Motor neuron (in vitro differentiated cells): ENCODE measurements around the gene ISCU. TPM values are rescaled to one million over a fixed set of nuclear protein-coding genes. Genes with fewer than 3 reads are reported as not detected.
"Not testable (repeated sequence)": the region's sequence is repeated elsewhere in the genome, so short reads cannot be mapped to it uniquely, and the experiment has no call there.

Source experiments
- ATAC-seq, 8 experiments: fragments of 200-7000 bp; cut with Tn5 transposase; replicated peaks in 6 of 8; 2 replicates each; pipeline ENCODE4 v1.8.0; 2021; ENCODE audit warnings: mild to moderate bottlenecking in 8 of 8, moderate library complexity in 8 of 8
- H3K27ac ChIP-seq, 2 donors: fragments of 250-450 bp; sonication (Bioruptor Pico); 2 replicates each; pipeline ENCODE4 v1.9.0; 2021; ENCODE audit warnings: antibody characterized with exemption in 2 of 2, mild to moderate bottlenecking in 2 of 2, moderate library complexity in 1 of 2
- H3K4me1 ChIP-seq, 2 donors: fragments of 250-450 bp; sonication (Bioruptor Pico); replicated peaks in 1 of 2; 2 replicates each; pipeline ENCODE4 v1.6.1; 2021; ENCODE audit warnings: antibody characterized with exemption in 2 of 2, mild to moderate bottlenecking in 2 of 2, moderate library complexity in 1 of 2
- H3K4me3 ChIP-seq, 5 donors: fragments of 250-450 bp; sonication (Bioruptor Pico); 2 replicates each; pipeline ENCODE4 v1.9.0; 2021; ENCODE audit warnings: antibody characterized with exemption in 5 of 5, mild to moderate bottlenecking in 5 of 5, moderate library complexity in 4 of 5
- WGBS, 10 experiments: fragments of 450-650 bp; shearing (Covaris generic); methylation state at CpG; one replicate each; pipeline ENCODE4 v1.0.0; 2022; 5-methylcytosine and 5-hydroxymethylcytosine counted together
- in situ Hi-C, 9 experiments: fragments of 400-800 bp; cut with MboI; loops; one replicate each; pipeline ENCODE4 v1.15.0; 2021; ENCODE audit warnings: low sequenced_read_pairs in 9 of 9, low pct_unique_long_range_greater_than_20kb in 2 of 9; ENCODE audit not compliant: unreplicated experiment in 9 of 9
- total RNA-seq, 8 experiments: library from RNA; unstranded; fragments of 300-600 nt; gene quantifications; 2 replicates each; pipeline versions ENCODE4 v1.2.3 to v1.2.4, GENCODE V29; 2022

The ISCU gene
- total RNA-seq, 8 experiments from 2014 or later: 74.4 to 244 (median 90.2) TPM

DNA sequence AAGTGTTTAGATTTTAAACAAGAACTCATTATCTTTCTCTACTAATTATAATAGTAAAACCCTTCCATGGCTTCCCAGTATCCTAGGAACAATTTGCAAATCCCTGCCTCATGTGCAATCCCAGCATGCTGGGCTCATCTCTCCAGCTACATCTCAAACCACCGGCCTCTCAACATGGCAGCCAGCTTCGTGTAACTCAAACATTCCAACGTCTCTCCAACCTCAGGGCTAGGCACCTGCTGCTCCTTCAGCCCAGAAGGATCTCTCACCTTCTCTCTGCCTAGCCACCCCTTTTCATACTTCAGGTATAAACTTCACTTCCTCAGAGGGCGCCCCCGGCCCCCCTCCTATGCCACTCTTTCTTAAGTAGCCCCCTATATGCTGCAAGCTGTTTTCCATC lies 8.6 kb upstream of the ISCU start:
- in situ Hi-C loops: no loop called here
- Histone ChIP-seq H3K4me3 (no peak overlapping the region), H3K27ac (no peak overlapping the region), H3K4me1 (peaks cover 0 to 3% of the 10 kb centered on the region in 2 donors)
- WGBS, 10 experiments: 80 to 100% (median 100%) methylated on average over 1 to 2 of the region's 5 CpGs; no CpG with 5 or more reads in 5 of the 10 experiments
- ATAC-seq: no peak

DNA sequence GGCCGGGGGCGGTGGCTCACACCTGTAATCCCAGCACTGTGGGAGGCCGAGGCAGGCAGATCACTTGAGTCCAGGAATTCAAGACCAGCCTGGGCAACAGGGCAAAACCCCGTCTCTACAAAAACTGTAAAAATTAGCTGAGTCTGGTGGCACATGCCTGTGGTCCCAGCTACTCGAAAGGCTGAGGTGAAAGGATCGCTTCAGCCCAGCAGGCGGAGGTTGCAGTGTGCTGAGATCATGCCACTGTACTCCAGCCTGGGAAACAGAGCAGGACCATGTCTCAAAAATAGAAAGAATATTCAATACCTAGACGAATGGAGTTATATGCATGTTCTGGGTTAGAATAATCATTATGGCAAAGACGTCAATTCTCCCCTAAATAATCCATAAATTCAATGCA lies 7.0 kb upstream of the ISCU start:
- WGBS, 10 experiments: 11 to 98% (median 91%) methylated on average over 3 to 9 of the region's 9 CpGs
- peaks cover 7 to 12% of the 10 kb centered on the region in 2 donors for H3K4me1 ChIP-seq
- in situ Hi-C loops, H3K27ac ChIP-seq, H3K4me3 ChIP-seq: not testable (repeated sequence)
- peak in 1 of 8 experiments; percentile 55 for ATAC-seq

DNA sequence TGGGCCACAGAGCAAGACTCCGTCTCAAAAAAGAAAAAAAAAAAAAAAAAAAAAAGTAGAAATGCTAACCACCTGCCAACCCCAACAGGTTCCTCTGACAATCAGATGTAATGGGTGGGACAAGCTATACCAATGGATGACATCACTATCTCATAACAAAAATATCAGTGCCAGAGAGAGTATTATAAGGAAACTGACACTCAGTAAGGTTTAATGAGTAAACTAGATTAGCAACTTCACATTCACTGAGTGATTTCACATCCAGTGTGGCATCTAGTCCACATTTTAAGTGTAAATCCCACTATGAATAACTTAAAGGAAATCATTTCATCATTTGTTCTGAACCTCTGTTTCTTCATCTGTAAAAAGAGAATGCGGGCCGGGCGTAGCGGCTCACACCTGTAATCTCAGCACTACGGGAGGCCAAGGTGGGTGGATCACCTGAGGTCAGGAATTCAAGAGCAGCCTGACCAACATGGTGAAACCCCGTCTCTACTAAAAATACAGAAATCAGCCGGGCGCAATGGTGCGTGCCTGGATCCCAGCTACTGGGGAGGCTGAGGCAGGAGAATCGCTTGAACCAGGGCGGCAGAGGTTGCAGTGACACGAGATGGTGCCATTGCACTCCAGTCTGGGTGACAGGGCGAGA lies 3.3 kb upstream of the ISCU start:
- Histone ChIP-seq H3K4me1 (peaks cover 9 to 14% of the 10 kb centered on the region in 2 donors), H3K27ac (no peak overlapping the region), H3K4me3 (peak overlapping the region in 1 of 5 donors; percentile 96)
- in situ Hi-C loops: no loop called here
- WGBS, 10 experiments: 77 to 100% (median 92%) methylated on average over 1 to 5 of the region's 14 CpGs; no CpG with 5 or more reads in 3 of the 10 experiments
- no peak for ATAC-seq

DNA sequence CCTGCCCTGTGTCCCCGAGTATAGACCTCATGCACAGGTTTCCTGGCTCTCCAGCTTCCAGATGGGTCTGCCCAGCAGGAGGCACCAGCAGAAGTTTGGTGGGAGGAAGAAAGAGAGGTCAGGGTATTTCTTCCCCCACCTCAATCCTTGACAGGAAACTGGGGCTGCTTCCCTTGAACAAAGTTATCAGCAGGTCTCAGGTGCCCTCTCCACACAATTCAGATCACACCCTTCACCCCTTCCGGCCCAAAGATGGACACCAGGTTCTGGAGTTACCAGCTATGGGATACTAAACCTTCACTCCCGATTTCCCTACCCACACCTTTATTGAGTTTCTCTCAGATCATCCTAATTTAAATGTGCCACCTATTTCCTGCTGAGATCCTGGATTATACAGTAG lies 2.6 kb upstream of the ISCU start:
- no peak for ATAC-seq
- Histone ChIP-seq H3K4me3 (peak overlapping the region; percentile 86 to 96 (median 88)), H3K27ac (no peak overlapping the region), H3K4me1 (peaks cover 9 to 12% of the 10 kb centered on the region in 2 donors)
- in situ Hi-C loops: loop anchor here in 2 of 9 experiments (5.0 to 10.0 kb wide), 2 partner anchors 55 to 58 kb away; no protein-coding TSS in a partner anchor
- 20 to 100% (median 45%) methylated on average over 1 to 3 of the region's 3 CpGs; no CpG with 5 or more reads in 2 of the 10 experiments for WGBS, 10 experiments

DNA sequence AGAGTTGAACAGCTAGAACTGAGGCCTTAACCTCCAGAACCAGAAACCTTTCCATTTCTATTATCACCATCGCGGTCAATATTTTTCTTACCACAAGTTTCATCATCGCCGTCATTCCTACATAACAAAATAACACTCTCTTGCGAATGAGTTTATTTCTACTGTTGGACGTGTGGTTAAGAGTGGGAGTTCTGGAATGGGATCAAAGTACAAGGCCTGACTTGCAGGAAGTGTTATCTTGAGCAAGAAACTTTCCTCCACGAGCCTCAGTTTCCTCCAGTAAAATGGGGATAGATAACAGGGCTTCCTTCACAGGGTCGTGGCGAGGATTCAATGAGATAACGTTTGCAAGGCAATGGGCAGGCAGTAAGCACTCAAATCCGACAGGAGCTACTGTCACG lies 2.1 kb upstream of the ISCU start:
- WGBS, 10 experiments: 0 to 9% (median 0%) methylated on average over 1 to 12 of the region's 12 CpGs; no CpG with 5 or more reads in 1 of the 10 experiments
- peaks cover 9 to 10% of the 10 kb centered on the region in 2 donors for H3K4me1 ChIP-seq
- H3K4me3 ChIP-seq: peak overlapping the region; percentile 86 to 96 (median 88)
- in situ Hi-C loops: loop anchor here in 2 of 9 experiments (5.0 to 10.0 kb wide), 2 partner anchors 54 to 57 kb away; no protein-coding TSS in a partner anchor
- no peak for ATAC-seq
- H3K27ac ChIP-seq: peak overlapping the region; percentile 91 to 98

DNA sequence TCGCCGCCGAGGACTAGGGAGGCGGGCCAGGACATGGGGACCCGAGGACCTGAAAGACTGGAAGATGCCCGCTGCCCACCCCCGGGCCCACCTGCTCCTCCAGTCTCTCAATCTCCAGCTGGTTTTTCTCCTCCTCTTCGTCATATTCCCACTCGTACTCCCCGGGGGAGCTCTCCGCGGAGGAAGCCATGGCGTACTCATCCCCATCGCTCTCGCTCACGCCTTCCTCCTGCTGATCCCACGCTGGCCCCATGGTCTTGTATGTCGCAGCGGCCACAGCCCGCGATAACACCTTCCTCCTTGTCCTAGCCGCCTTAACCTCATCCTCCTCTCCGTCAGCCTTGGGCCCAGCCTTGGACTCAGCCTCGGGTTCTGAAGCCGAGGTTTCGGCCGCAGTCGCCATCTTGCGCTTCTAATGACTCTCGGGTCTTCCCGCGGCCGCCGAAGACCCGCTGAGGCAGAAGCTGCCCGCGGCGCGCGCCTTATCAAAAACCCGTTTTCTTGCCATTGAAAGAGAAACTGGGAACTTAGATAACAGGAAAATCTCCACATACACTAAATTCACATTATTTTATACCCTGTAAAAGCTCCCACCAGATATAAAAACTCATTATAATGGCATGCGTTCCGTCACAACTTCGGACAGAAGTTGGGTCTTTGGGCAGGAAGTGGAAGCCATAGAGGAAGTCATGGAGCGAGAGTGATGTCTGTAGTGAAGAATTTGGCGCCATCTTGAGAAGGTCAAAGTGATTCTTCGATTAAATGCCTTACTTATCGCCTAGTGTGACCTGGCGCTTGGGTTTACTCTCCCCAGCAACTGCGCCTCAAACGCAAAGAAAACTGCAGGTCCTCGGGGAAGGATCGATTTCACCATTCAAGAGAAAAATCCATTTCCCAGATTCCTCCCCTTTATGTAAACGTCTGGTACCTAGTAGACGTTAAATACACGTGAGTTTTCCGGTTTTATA lies 1.4 kb upstream of the ISCU start, which contains the start of gene SART3:
Gene SART3, minus strand, starts transcription at position 422 of the 968 bp plus-strand sequence. Its CDS starts 19 bp downstream, at position 403.
- peak within 1 kb of the TSS; percentile 86 to 96 (median 88) for H3K4me3 ChIP-seq
- ATAC-seq: peak; percentile 36 to 53 (median 46)
- in situ Hi-C loops: loop anchor here in 2 of 9 experiments (5.0 to 10.0 kb wide), 2 partner anchors 54 to 56 kb away; no protein-coding TSS in a partner anchor
- H3K27ac ChIP-seq: peak within 1 kb of the TSS; percentile 91 to 98
- WGBS, 10 experiments: 0 to 3% (median 1%) methylated on average over 1 to 29 of the region's 57 CpGs
- peaks cover 9 to 10% of the 10 kb centered on the region in 2 donors for H3K4me1 ChIP-seq

DNA sequence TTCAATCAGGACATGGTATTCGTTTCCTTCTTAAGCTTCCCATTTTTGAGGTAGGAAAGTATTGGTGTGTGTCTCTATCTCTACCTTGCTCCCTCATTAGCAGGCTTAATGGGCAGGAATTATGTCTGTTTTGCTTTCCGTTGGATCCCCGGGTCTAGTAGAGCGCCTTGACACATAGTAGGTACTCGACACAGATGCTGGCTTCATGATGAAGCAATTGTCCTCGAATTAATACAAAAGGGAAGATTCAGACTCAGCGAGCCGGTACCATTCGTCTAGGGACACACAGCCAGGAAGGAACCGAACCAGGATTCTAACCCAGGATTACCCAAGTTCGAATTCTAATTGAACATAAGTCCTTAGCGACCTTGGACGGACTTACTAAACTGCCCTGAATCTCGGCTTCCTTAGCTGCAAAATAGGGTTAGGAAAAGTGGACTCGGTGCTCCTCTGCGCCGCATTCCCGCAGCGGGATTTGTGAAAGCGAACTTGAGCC lies 496 bp upstream of the ISCU start:
- Histone ChIP-seq H3K4me1 (peaks cover 9 to 10% of the 10 kb centered on the region in 2 donors), H3K27ac (peak overlapping the region; percentile 91 to 98), H3K4me3 (peak overlapping the region; percentile 86 to 96 (median 88))
- WGBS, 10 experiments: 0 to 5% (median 0%) methylated on average over 1 to 14 of the region's 20 CpGs; no CpG with 5 or more reads in 1 of the 10 experiments
- peak in 2 of 8 experiments; percentile 2 to 12 for ATAC-seq
- in situ Hi-C loops: loop anchor here in 2 of 9 experiments (5.0 to 10.0 kb wide), 2 partner anchors 53 to 55 kb away; no protein-coding TSS in a partner anchor

DNA sequence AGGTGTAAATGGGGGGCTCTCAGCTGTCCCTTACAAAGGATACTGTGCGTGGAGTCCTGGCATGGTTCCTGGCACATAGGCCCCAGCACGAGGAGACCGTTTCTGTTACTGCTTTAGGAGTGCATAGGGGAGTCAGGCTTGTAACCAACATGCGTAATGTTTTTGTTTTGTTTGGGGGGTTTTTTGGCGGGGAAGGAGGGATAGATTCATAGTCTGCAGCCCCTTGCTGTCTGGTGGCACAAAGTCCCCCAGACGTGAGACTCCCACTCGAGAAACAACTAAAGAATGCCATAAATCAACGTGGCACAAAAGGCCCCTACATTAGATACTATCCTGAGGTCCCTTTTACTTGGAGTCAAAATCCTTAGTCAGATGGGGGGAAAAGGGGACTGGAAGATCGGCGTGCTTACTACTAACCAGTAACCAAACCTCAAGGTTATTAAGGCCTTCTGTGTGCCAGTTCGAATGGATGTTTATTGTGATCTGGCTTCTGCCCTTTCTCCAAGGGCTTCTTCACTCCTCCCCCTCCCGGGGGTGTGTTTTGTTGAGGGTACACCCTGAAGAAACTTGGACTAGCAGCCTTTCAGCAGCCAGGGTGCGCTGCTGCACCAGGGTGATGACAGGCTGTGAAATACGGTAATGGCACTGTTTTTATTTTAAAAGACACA lies 874 bp downstream of the ISCU start:
- 0 to 5% (median 0%) methylated on average over 2 to 10 of the region's 14 CpGs; no CpG with 5 or more reads in 1 of the 10 experiments for WGBS, 10 experiments
- Histone ChIP-seq H3K4me1 (peaks cover 9 to 10% of the 10 kb centered on the region in 2 donors), H3K4me3 (peak overlapping the region; percentile 86 to 96 (median 88)), H3K27ac (peak overlapping the region; percentile 87 to 92)
- ATAC-seq: peak; percentile 31 to 57 (median 46)
- in situ Hi-C loops: loop anchor here in 2 of 9 experiments (5.0 to 10.0 kb wide), 2 partner anchors 52 to 54 kb away; no protein-coding TSS in a partner anchor

DNA sequence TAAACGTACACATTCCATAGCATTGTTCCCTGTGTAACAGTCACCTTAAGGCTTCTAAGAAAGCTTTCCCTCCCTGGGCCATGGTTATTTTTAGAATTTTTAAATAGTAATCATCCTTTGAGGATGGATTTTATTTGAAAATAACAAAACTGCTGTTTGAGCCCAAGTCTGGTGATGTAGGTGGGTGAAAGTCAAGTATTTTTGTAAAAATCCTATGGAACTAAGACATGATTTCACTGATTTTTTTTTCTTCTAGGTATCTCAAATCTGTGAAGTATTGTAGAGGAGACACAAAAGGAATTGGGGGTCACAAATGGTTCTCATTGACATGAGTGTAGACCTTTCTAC lies 1.4 kb downstream of the ISCU start:
- no peak for ATAC-seq
- H3K4me3 ChIP-seq: peak overlapping the region; percentile 86 to 96 (median 88)
- H3K4me1 ChIP-seq: peaks cover 9 to 10% of the 10 kb centered on the region in 2 donors
- H3K27ac ChIP-seq: peak overlapping the region; percentile 48 to 49
- WGBS, 10 experiments: 0 to 14% (median 0%) methylated on average over 1 of the region's 1 CpG; no CpG with 5 or more reads in 4 of the 10 experiments
- in situ Hi-C loops: loop anchor here in 2 of 9 experiments (5.0 to 10.0 kb wide), 2 partner anchors 51 to 54 kb away; no protein-coding TSS in a partner anchor

DNA sequence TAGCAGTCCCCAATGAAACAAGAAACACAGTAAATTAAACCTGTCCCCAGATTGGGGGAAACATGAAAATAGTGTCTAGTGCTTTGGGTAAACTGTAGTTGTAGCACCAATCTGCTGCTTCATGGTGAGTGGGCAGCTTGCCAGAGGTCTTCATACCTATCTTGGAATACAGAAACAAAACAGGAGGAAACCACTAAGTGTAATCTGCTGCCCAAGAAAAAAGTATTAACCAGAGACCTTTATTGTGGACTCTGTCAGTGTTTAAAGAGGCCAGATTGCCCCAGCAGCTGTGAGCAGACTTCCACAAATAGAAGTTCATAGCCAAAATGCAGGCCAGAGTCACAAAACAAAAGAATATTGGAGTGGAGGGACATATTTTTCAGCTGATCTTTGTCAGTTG lies 2.3 kb downstream of the ISCU start:
- in situ Hi-C loops: loop anchor here in 2 of 9 experiments (5.0 to 10.0 kb wide), 2 partner anchors 50 to 53 kb away; no protein-coding TSS in a partner anchor
- ATAC-seq: no peak
- peaks cover 5% of the 10 kb centered on the region in 2 donors for H3K4me1 ChIP-seq
- H3K27ac ChIP-seq: no peak overlapping the region
- no peak overlapping the region for H3K4me3 ChIP-seq

DNA sequence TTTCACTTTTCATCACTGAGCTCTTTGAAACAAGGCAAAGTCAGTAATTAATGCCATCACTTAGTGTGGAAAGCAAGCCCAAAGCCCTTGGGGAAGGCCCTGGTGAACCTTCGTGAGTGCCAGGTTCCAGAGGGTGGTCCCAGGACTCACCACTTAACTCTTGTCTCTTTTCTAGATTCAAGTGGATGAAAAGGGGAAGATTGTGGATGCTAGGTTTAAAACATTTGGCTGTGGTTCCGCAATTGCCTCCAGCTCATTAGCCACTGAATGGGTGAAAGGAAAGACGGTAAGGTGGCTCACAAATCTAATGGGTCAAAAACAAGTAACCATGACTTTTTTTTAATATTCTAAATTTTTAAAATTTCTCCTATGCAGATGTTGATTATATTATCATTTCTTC lies 2.8 kb downstream of the ISCU start:
- in situ Hi-C loops: loop anchor here in 1 of 9 experiments (10.0 kb wide), 1 partner anchor 50 kb away; no protein-coding TSS in a partner anchor
- H3K4me1 ChIP-seq: peaks cover 2% of the 10 kb centered on the region in 2 donors
- H3K27ac ChIP-seq: no peak overlapping the region
- WGBS, 10 experiments: 80 to 100% (median 92%) methylated on average over 2 to 3 of the region's 3 CpGs; no CpG with 5 or more reads in 2 of the 10 experiments
- no peak for ATAC-seq
- H3K4me3 ChIP-seq: no peak overlapping the region

DNA sequence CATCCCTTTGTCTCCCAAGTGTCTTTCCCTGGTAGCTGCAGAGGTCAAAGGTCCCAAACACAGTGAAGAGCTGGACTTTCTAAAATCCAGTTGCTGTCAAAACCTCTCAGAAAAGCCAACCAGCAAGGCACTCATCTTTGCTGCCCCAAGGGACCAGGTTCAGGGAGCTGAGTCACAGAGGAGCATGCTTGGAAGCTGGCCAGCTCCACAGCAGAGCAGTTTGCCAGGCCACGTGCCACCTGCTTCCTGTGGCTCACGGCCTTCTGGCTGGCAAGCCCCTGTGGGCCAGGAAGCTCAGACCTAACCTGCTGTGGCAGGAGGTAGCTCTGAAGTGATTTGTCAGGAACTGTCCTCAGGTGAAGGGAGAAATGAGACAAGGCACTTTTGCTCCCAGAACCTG lies 3.6 kb downstream of the ISCU start:
- no peak overlapping the region for H3K27ac ChIP-seq
- in situ Hi-C loops: loop anchor here in 1 of 9 experiments (10.0 kb wide), 1 partner anchor 49 kb away; no protein-coding TSS in a partner anchor
- no peak overlapping the region for H3K4me3 ChIP-seq
- peaks cover 2% of the 10 kb centered on the region in 2 donors for H3K4me1 ChIP-seq
- ATAC-seq: no peak
- 0 to 100% methylated on average over 1 of the region's 2 CpGs; no CpG with 5 or more reads in 8 of the 10 experiments for WGBS, 10 experiments
